ENCODE results near the gene BNC2. TPM values are rescaled to one million over a fixed set of nuclear protein-coding genes. Genes with fewer than 3 reads are reported as not detected.

BNC2 gene
- total RNA-seq, 1 experiment from 2014 or later = 43.6 TPM

- no peak overlapping the region for H3K27ac Mint-ChIP-seq
- Histone ChIP-seq H3K4me2 (ENCODE audit: insufficient read depth, insufficient read length, low read length) (no peak overlapping the region), H2BK20ac (ENCODE audit: low read depth, low read length, poor library complexity, severe bottlenecking) (no peak overlapping the region), H3K79me2 (ENCODE audit: insufficient read depth, low read length) (no peaks in the 10 kb centered on the region), H4K8ac (replicated peaks; ENCODE audit: insufficient read length, low read depth, low read length) (no peak overlapping the region), H2AK5ac (ENCODE audit: insufficient read length, low read length) (no peak overlapping the region), H3K23ac (ENCODE audit: insufficient read length, low read depth, low read length) (no peak overlapping the region), H3K27ac (ENCODE audit: insufficient read length, low read depth, low read length) (no peak overlapping the region), H4K5ac (ENCODE audit: insufficient read length, low read depth, low read length) (no peak overlapping the region), H3K79me1 (ENCODE audit: insufficient read depth, low read depth, low read length, poor library complexity, severe bottlenecking) (no peaks in the 10 kb centered on the region), H3K18ac (ENCODE audit: insufficient read length, low read depth, low read length) (no peak overlapping the region), H3T11ph (ENCODE audit: low read length) (no peak overlapping the region), H3K9ac (ENCODE audit: extremely low read depth, insufficient read length, low read length) (no peak overlapping the region), H2BK120ac (ENCODE audit: low read depth, low read length, poor library complexity, severe bottlenecking) (no peak overlapping the region), H4K91ac (ENCODE audit: insufficient read length, low read depth, low read length) (no peak overlapping the region), H3K4me1 (ENCODE audit: insufficient read depth, low read length) (peaks cover 8% of the 10 kb centered on the region; the same call in 1 of the 2 replicates), H3K23me2 (ENCODE audit: insufficient read length, low read depth, low read length, poor library complexity, severe bottlenecking) (no peaks in the 10 kb centered on the region), H3K27me3 (ENCODE audit: insufficient read depth, low read length) (no peaks in the 10 kb centered on the region), H3K56ac (ENCODE audit: insufficient read length, low read depth, low read length) (no peak overlapping the region), H2BK15ac (ENCODE audit: low read depth, low read length) (no peak overlapping the region), H2BK5ac (ENCODE audit: insufficient read length, low read length) (no peak overlapping the region), H4K20me1 (ENCODE audit: control insufficient read depth, insufficient read depth, insufficient read length) (no peaks in the 10 kb centered on the region), H2BK12ac (ENCODE audit: insufficient read length, low read depth, low read length) (no peak overlapping the region), H3K4ac (ENCODE audit: low read depth, low read length) (no peak overlapping the region), H3K9me3 (ENCODE audit: control insufficient read depth, low read depth, low read length) (no peaks in the 10 kb centered on the region), H3K14ac (ENCODE audit: insufficient read depth, low read length) (no peak overlapping the region), H2AFZ (ENCODE audit: low read length) (no peak overlapping the region)
- peaks cover 0 to 7% (median 0%) of the 10 kb centered on the region in 3 experiments; a peak in 1 of 7 replicates for H3K36me3 Mint-ChIP-seq (ENCODE audit: insufficient read depth in 1 of 3, low read depth in 3 of 3)
- DNase-seq = no peak
- no peak for TF ChIP-seq CTCF (conservative IDR thresholded peaks at IDR 0.05)
- H3K4me1 Mint-ChIP-seq = peaks cover 31 to 40% of the 10 kb centered on the region in 2 experiments
- no CpG with 5 or more reads among the region's 6 CpGs for WGBS (ENCODE audit: extremely low coverage, insufficient read length, low lambda C conversion rate)
- H3K4me3 Mint-ChIP-seq = no peak overlapping the region
- H3K9me3 Mint-ChIP-seq = no peaks in the 10 kb centered on the region
- no peaks in the 10 kb centered on the region for H3K27me3 Mint-ChIP-seq (ENCODE audit: low read depth)
Measured at GRCh38 chr9:16427873-16428427, 442.5 kb downstream of the BNC2 start.

All from H9 (cell line).